Epidermal melanocyte (primary cell): ENCODE data around the gene DBN1.
"Not testable (repeated sequence)": the region's sequence is repeated elsewhere in the genome, so short reads cannot be mapped to it uniquely, and the experiment has no call there.

Experiments
- DNase-seq: peaks from one replicate; pipeline ENCODE4 v3.0.0; 2011; ENCODE audit warnings: low spot score; ENCODE audit not compliant: insufficient read length

The DBN1 gene

DNA sequence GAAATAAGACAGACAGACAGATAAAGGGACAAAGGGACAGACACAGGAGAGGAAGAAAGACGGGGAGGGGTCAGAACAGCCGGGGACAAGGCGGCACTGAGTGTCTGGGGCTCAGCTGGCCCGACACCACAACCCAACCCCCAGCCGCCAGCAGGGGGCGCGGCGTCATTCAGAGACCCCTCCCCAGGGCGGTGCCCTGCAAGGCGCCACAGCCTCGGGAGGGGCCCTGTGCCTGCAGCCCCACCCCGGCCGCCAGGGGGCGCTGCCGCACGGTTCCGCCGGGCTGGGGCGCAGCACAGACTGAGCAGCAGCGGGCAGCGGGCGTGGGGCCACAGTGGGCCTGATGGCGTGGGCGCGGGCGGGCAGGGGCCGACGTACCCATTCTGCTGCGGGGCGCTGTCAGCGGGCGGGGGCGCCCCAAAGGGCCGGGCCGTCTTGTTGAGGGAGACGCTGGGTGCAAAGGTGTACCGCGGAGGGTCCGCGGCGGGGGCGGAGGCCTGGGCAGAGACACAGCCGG is 18.1 kb upstream of the DBN1 start:
- no peak for DNase-seq

DNA sequence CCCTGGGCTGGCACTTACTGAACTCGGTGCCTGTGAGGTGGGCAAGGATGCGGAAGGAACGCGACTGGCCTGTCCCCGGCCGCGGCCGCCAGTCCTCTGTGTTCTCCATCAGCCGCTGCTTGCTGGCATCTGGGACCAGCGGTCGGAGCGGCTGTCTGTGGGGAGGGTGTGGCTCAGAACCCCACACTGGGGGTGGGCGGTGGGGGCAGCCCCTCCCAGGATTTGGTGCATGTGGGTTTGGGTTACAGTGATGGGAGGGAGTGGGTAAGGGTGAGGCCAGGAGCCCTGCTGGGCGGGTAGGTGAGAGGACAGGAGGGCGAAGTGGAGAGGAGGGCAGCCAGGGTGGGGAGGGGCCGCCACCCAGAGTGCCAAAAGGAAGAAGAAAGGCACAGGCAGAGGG is 17.6 kb upstream of the DBN1 start:
- no peak for DNase-seq

DNA sequence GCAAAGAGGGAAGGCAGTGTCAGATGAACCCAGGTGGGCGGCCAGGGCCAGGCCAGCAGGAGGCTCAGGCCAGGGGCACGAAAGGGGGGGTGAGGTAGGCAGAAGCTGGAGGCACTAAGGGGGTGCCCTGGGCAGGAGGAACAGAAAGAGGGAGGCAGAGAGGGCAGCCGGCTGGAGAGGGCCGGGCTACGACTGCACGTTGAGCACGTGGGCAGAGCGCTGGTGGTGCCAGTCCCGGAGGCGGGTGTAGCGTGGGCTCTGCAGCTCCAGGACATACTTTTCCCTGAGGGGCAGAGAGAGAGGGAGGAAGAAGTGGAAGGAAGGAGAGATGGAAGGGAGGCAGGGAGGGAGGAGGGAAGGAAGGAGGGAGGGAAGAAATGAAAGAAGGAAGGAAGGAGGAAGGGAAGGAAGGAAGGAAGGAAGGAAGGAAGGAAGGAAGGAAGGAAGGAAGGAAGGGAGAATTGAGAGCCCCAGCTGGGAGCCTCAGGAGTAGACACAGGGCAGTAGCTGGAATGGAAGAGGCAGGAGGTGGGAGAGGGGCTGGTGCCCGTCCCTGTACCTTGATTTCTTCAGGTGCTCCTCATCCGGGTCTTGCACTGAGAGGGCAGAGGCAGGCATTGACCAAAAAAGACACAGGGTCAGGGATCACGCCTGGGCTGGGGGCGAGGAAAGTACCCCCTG is 17.0 kb upstream of the DBN1 start:
- no peak for DNase-seq

DNA sequence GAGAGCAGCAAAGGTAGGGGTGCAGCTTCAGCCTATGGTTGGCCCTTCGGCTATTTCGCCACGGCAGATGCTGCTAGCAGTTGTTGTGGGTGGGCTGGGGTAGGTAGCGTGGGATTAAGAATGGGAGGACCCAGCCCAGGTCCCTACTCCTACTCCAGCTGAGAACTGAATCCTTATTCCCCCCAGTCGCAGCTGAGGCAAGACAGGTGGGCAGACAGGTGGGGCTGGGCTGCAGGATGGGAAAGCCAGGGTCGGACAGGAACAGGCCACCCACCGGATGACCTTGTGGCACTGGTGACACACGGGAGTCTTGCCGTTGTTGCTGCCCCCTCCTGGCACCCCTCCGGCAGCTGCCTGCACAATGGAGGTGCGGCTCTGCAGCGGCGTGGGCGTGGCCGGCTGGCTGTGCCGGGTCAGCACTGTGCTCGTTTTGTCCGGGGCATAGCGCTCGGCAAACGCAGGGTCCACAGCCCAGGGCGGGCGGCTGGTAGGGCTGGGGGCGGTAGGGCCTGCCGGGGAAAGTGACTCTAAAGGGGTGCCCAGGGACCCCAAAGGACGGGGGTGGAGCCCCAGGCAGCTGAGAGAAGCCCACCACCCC is 15.8 kb upstream of the DBN1 start:
- DNase-seq = no peak

DNA sequence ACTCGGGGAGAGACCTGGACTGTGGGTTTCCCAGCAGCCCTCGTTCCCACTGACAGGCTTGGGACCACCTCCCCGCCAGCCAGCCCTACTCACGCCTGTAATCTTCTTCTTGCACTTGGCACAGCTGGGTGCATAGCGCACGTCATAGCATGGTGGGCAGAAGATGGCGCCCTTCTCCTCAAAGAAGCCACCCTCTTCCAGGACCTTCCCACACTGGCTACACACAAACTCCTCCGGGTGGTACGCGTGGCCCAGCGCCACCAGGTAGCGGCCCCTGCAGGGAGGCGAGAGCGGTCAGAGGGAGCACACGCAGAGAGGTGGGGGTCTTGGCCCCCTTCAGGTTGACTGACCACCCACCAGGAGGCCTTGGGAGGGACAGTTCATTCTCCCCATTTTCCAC is 14.5 kb upstream of the DBN1 start:
- DNase-seq = no peak

DNA sequence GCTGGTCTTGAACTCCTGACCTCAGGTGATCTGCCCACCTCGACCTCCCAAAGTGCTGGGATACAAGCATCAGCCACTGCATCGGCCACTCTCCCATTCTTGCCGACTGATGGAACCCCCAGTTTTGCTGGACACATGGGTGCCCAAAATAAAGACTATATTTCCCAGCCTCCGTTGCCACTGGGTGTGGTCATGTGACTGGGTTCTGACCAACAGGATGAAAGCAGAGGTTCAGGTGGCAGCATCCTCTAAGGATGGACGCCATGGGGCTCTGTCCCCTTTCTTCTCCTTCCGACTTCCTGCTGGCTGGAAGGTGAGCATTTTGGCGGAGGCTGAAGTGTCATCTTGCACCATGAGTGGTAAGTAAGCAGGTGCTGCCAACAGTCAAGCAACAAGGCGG is 13.7 kb upstream of the DBN1 start:
- DNase-seq = no peak

DNA sequence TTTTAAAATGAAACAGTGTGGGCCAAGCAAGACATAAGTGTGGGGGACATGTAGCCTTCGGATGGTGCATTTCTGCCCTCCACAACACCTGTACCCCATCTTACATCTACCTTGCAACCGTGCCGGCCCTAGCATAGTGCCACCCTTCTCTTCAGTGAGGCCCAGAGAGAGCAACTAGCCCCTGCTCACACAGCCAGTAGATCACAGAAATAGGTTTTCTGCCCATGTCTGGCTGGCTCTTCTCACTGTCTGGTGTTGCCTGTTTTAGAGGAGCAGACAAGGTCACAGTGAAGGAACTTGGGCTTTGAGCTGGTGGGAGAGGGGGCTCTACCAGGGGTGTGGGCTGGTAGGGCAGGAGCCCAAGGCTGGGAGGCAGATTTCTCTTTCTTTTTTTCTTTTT is 12.8 kb upstream of the DBN1 start:
- DNase-seq = no peak

DNA sequence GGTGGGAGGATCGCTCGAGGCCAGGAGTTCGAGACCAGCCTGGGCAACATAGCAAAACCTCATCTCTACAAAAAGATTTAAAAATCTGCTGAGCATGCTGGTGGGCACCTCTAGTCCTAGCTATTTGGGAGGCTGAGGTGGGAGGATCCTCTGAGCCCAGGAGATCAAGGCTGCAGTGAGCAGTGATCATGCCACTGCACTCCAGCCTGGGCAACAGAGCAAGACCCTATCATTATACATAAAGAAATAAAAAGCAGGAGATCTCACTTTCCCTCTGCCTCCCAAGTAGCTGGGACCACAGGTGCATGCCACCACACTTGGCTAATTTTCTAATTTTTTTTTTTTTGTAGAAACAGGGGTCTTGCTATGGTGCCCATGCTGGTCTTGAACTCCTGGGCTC is 12.3 kb upstream of the DBN1 start:
- DNase-seq = not testable (repeated sequence)

DNA sequence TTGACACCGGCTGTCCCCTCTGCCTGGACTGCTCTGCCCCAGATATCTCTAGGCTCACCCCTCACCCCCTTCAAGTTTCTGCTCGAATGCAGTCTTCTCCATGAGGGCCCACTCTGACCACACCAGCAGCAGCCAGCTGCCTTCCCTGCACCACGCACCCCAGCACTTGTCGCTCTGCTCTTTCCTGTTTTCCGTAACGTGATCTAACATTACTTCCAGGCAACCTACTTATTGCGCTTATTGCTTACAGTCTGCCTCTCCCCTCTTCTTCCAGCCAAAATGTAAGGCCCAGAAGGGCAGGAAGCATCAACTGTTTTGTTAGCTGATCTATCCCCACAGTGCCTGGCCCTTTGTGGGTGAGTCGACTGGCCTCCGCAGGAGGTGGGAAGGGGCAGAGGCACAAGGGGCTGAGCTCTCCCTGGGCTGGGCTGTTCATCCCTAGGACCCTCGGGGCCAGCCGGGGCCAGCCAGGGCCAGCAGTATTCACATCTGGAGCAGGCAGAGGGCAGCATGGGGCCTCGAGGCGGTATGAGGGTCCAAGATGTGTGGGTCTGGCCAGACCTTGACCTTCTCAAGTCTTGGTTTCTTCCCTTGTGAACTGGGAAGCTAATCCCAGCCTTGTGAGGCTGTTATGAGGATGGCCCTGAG is 11.6 kb upstream of the DBN1 start:
- DNase-seq = no peak

DNA sequence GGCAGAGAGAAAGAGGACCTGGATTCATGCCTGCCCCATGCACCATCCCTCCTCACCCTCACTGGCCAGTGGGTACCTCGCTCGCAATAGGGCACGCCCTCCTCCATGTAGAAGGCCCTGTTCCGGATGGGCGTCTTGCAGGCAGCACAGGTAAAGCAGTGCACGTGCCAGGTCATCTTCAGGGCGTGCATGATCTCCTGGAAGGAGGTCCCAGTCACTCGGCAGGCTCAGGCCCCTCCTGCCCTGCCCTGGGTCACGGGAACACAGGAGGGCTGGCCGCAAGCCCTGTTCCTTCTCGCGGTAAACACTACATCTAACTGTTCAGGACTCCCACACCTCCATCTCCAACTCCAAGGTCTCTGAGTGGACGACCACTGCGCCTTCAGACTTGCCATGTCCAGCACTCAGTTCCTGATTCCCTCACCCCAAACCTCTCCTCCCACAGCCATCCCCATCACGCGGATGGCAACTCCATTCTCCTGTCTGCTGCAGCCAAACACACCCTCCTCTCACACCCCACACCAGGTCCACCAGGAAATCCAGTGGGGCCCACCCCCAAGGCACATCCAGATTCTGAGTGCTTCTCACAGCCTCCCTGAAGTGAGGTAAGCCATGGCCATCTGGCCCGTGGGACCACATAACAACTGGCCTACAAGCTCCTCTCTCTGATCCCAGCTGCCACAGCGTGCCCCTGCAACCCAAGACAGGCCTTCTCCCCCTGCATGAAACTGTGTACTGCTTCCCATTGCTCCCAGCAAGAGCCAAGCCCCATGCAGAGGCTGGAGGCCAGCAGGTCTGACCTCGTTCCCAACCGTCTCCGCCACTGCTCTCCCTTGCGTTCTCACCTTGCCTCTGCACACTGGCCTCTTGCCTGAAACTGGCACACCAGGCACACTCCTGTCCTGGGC is 10.8 kb upstream of the DBN1 start:
- DNase-seq = no peak

DNA sequence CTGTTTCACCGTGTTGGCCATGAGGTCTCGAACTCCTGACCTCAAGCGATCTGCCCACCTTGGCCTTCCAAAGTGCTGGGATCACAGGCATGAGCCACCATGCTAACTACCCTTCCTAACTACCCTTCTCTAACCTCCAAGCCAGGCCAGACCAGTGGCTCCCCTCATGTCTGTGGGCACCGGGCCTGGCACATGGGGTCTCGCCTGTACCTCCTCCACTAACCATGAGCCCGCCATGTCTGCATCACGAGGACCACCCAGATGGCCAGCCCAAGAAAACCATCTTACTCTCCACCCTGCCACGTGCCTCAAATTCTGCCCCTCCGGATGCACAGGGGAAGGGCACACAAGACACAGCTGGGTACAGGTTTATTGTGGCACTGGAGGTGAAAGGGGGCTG is 9.6 kb upstream of the DBN1 start:
- no peak for DNase-seq

DNA sequence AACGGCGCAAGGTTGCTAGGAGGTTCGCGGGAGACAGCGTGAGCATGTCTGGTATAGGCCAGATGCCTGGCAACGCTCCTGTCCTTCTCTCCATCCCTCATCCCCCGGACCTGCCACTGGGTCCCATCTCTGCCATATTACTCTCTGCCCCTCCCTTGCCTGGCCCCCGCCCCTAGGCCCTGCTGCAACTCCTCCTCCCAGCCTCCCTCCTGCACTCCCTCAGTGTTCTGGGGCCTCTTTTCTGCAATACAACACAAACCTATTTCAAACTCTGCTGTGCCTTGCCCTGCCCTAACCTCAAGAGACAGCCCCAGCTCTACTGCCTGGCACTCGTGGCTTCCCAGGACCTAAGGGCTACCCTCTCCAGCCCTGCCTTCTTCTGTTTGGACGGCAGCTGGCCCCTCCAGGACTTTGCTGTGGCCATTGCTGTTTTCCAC is 8.9 kb upstream of the DBN1 start:
- no peak for DNase-seq

DNA sequence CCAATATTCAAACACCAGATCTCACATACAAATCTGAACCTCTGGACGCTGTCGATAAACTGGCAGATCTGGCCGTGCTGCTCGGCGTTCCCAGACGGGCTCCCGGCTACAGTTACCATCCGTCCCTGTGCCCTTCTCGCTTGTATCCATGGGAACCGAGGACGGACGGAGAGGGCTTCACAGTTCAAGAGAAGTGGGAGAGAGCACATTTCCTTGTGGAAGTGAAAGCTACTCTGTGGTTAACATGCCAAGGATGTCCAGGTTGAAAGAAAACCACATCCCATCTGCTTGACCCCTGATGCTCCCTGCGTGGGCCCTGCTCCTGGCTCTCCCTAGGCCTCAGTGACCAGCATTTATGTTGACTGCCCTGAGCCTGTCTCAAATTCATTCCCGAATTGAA is 6.3 kb upstream of the DBN1 start:
- DNase-seq = no peak

DNA sequence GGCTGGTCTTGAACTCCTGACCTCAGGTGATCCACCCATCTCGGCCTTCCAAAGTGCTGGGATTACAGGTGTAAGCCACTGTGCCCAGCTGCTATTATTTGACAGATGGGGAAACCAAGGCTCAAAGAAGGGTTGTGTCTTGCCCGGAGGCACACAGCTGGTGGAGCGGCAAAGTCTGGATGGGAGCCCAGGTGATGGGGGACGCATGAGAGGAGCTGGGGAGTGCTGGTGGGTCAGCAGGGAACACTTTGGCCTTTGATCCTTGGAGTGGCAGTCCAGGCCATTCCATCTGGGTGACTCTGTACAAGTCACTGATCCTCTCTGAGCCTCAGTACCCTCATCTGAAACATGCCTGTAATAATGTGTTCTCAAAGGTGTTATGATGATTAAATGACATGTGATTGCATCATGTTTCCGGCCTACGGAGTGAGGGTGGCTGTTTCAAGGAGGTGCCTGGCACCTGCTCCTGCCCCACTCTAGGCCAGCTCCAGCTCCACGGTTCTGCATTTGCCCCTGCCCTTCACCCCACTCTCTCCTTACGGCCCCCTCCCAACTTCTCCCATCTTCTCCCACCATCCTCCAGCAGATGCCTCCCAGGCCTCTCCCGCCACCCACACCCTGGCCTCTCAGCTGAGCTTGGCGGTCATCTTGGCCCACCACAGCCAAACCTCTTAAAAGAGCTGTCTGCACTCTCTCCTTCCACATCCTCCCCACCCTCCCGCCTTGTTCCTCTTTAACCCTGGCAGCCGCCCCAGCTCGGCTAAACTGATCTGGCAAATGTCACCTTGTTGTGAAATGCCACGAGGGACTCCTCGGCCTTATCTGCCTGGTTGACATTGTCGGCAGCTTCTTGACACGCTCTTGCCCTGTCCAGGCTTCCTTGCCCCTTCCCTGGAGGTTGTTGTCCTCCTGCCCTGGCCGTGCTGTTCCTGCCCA is 5.5 kb upstream of the DBN1 start:
- no peak for DNase-seq

DNA sequence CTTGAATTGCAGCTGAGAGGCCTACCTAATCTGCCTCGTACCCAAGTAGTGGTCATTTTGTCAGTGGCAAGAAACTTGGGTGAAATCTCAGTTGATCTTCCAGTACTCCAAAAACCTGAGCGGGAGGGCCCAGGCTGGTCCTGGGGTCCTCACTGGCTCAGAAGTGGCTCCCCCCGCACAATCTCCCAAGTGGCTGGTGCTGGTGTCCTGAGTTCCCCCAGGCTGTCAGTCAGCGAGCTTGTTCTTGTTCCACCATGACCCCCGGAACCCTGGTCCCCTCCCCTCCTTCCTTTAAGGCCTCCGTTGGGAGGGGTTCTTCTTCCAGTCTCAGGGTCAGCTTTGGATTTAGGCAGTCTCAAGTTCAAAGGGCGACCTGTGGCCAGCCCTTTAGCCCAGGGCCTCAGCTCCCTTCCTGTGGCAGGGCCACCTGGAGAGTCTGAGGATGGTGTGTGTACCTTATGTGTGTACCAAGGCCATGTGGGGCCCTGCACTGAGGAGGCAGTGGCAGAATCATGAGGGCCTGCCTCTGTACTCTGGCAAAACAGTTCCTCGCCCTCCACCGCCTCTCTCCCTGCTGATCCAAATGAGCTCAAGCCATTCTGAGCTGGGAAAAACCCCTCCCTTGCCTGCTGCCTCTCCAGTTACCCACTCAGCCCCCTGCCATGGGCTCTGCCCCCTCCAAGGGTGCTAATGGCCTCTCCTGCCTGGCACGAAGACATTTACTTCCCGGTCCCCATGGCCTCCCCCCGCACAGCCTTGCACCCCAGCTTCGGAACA is 4.5 kb upstream of the DBN1 start:
- DNase-seq = no peak

DNA sequence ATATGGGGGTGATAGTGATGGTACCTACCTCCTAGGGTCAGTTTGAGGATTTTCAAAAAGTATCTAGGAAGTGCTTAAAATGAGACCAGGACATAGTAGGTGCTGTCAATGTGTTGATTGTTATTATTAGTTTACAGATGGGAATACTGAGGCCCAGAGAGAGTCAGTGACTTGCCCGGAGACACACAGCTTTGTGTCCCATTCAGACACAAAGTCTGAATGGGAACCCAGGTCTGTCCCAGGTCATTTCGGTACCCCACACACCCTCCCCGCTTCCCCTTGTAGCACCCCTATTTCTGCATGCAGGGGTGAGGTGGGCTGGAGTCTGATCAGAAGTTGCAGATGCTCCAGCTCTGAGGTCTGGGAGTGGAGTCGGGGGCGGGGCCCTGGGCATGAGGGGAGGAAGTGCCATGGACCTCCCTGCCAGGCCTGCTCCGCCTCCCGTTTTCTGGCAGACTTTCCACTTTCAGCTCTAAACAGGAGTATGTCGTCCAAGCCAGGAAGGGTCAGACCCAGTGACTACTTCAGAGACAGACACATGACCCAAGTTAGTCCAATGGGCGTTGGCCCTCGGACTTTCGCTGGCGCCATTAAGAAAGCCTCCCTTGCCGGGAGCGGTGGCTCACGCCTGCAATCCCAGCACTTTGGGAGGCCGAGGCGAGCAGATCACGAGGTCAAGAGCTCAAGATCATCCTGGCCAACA is 3.2 kb upstream of the DBN1 start:
- DNase-seq = no peak

DNA sequence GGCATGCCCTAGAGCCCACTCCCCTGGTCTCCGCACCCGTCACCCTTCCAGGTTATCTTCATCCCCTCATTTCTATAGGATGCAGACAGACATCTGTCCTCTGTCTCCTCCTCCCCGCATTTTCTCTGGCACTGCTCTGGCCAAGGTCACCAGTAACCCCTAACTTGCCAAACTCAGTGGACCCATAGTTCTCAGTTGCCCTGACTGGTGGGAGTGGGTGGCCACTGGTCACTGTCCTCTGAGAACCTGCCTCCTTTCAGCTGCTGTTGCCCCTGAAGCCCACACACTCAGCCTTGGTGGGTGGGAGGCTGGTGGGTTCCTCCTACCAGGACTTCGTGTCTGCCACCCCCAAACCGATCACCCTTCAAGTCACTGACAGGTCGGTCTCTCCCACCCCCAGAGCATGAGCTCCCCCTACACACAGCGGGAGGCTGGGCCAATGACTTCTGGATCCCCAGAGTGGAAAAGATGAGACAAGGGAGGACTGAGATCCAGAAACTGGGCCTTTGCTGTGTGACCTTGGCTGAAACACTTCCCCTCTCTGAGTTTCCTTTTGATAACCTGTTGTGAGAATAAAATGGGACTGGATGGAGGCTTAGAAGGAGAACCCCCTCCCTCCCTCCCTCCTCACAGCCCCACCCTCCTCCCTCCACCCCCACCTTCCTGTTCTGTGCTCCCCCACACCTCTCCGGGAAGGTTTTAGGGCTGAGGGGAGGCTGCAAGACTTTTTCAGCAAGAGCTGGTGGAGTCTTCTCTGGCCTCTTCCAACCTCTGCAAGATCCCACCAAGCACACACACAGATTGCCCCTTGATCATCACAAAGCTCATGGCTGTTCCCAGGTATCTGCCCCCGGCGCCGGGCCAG is 2.4 kb upstream of the DBN1 start:
- DNase-seq = no peak

DNA sequence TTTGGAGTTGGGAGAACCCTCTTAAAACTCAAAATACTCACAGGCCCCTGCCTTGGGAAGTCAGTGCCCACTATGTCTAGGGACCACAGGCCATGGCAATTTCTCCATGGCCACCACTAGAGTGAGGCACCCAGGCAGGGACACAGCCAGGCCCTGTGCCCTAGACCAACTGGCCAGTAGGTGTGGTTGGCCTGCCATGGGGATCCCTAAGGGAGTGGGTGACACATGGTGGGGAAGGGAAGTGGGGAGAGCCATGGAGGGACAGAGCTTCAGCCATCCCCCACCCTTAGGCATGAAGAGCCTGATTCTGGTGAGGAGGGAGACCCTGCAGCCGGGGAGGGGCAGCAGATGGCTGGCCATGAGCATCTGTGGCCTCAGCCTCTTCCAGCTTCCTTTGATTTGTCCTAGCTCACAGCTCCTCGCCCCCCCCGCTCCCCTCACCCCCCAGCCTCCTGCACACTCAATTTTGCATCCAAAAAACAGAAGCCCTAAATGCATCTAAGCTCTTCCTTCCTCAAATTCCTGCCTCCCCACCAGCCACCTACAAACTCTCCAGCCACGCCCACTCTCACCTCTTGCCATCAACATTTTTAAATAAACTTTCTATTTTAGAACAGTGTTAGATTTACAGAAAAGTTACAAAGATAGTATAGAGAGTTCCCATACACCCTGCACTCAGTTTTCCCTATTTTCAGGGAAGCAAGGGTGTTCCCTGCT is 1.6 kb upstream of the DBN1 start:
- DNase-seq = no peak
